MM.1S (cell line): ENCODE results near the gene ZFP91.
A peak's percentile ranks its signal among the peaks of the same experiment; 100 is the strongest.
"Not testable (repeated sequence)": the region's sequence is repeated elsewhere in the genome, so short reads cannot be mapped to it uniquely, and the experiment has no call there.

Experiments
- DNase-seq: peaks from one replicate; pipeline ENCODE4 v3.0.0-alpha.2; 2015
- H2AFZ ChIP-seq: fragments of 300-600 bp; sonication (generic); 2 replicates; pipeline ENCODE4 v1.6.0; 2016; ENCODE audit warnings: antibody characterized with exemption, low read length
- H3F3A ChIP-seq: fragments of 300-600 bp; sonication (generic); 2 replicates; pipeline ENCODE4 v1.6.1; 2016; ENCODE audit warnings: mild to moderate bottlenecking, antibody characterized with exemption, low read length, moderate library complexity, mixed read lengths; ENCODE audit not compliant: insufficient read depth
- H3K27ac ChIP-seq: fragments of 300-600 bp; sonication (generic); 2 replicates; pipeline ENCODE4 v1.5.1; 2016; ENCODE audit warnings: mild to moderate bottlenecking, low read length
- H3K27me3 ChIP-seq: fragments of 300-600 bp; sonication (generic); replicated peaks from 2 replicates; pipeline ENCODE4 v1.6.0; 2016; ENCODE audit warnings: low read length; ENCODE audit not compliant: insufficient read depth
- H3K36me3 ChIP-seq: fragments of 300-600 bp; sonication (generic); replicated peaks from 2 replicates; pipeline ENCODE4 v1.6.1; 2016; ENCODE audit warnings: mild to moderate bottlenecking, low read length, mixed read lengths; ENCODE audit not compliant: insufficient read depth
- H3K4me1 ChIP-seq: fragments of 300-600 bp; sonication (generic); 2 replicates; pipeline ENCODE4 v1.6.1; 2016; ENCODE audit warnings: low read length, mixed read lengths
- H3K4me2 ChIP-seq: fragments of 300-600 bp; sonication (generic); 2 replicates; pipeline ENCODE4 v1.6.0; 2016; ENCODE audit warnings: low read depth, low read length
- H3K4me3 ChIP-seq: fragments of 300-600 bp; sonication (generic); 2 replicates; pipeline ENCODE4 v1.5.1; 2016; ENCODE audit warnings: low read length, mixed read lengths
- H3K79me2 ChIP-seq: fragments of 300-600 bp; sonication (generic); 2 replicates; pipeline ENCODE4 v1.6.1; 2016; ENCODE audit warnings: mixed run types, low read length, mixed read lengths
- H3K9ac ChIP-seq: fragments of 300-600 bp; sonication (generic); 2 replicates; pipeline ENCODE4 v1.6.1; 2016; ENCODE audit warnings: low read length, mixed read lengths
- H3K9me2 ChIP-seq: fragments of 300-600 bp; sonication (generic); replicated peaks from 2 replicates; pipeline ENCODE4 v1.6.1; 2016; ENCODE audit warnings: mild to moderate bottlenecking, low read length, mixed read lengths; ENCODE audit not compliant: insufficient read depth
- H3K9me3 ChIP-seq: fragments of 300-600 bp; sonication (generic); replicated peaks from 2 replicates; pipeline ENCODE4 v1.6.1; 2016; ENCODE audit warnings: mild to moderate bottlenecking, low read length, mixed read lengths; ENCODE audit not compliant: insufficient read depth
- H4K20me1 ChIP-seq: fragments of 300-600 bp; sonication (generic); 2 replicates; pipeline ENCODE4 v1.6.1; 2016; ENCODE audit warnings: mild to moderate bottlenecking, low read length, moderate library complexity, mixed read lengths; ENCODE audit not compliant: insufficient read depth
- EZH2 ChIP-seq: fragments of 300-600 bp; sonication (generic); optimal IDR thresholded peaks from 2 replicates; pipeline ENCODE3; 2017; ENCODE audit warnings: low read depth, mild to moderate bottlenecking, antibody characterized with exemption, low read length, mixed read lengths
- EZH2phosphoT487 ChIP-seq: fragments of 300-600 bp; sonication (generic); IDR thresholded peaks from 2 replicates; pipeline ENCODE4 v1.6.1; 2018; ENCODE audit warnings: antibody characterized with exemption, low read length
- TF ChIP-seq, protein P1 (sequence below): fragments of 300-600 bp; sonication (generic); IDR thresholded peaks from 2 replicates; pipeline ENCODE4 v1.5.1; 2016; ENCODE audit warnings: antibody characterized with exemption, low read length, mixed read lengths

ZFP91 gene

GRCh38 chr11:58567889-58568512 lies 10.9 kb upstream of the ZFP91 start:
- H3K4me2 ChIP-seq = peak overlapping the region; percentile 27; the same call in 1 of the 2 replicates
- peaks cover 12% of the 10 kb centered on the region; the same call in 1 of the 2 replicates for H3K36me3 ChIP-seq
- no peaks in the 10 kb centered on the region for H3K9me2 ChIP-seq
- no peaks in the 10 kb centered on the region for H3K9me3 ChIP-seq
- peaks cover 49% of the 10 kb centered on the region for H3K4me1 ChIP-seq
- peak; percentile 75 for DNase-seq
- TF ChIP-seq, protein P1, sequence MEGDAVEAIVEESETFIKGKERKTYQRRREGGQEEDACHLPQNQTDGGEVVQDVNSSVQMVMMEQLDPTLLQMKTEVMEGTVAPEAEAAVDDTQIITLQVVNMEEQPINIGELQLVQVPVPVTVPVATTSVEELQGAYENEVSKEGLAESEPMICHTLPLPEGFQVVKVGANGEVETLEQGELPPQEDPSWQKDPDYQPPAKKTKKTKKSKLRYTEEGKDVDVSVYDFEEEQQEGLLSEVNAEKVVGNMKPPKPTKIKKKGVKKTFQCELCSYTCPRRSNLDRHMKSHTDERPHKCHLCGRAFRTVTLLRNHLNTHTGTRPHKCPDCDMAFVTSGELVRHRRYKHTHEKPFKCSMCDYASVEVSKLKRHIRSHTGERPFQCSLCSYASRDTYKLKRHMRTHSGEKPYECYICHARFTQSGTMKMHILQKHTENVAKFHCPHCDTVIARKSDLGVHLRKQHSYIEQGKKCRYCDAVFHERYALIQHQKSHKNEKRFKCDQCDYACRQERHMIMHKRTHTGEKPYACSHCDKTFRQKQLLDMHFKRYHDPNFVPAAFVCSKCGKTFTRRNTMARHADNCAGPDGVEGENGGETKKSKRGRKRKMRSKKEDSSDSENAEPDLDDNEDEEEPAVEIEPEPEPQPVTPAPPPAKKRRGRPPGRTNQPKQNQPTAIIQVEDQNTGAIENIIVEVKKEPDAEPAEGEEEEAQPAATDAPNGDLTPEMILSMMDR = peak; percentile 88
- TF ChIP-seq EZH2 = no peak
- peaks cover 41% of the 10 kb centered on the region for H3F3A ChIP-seq
- no peak overlapping the region for H3K9ac ChIP-seq
- no peaks in the 10 kb centered on the region for H3K27me3 ChIP-seq
- no peak overlapping the region for H3K27ac ChIP-seq
- no peak overlapping the region for H3K4me3 ChIP-seq
- no peak overlapping the region for H2AFZ ChIP-seq
- 0 out of 2 replicates have a peak, but pooled peaks cover 5% of the 10 kb centered on the region for H4K20me1 ChIP-seq
- peaks cover 98% of the 10 kb centered on the region for H3K79me2 ChIP-seq

- Histone ChIP-seq H3K4me2 (peak overlapping the region; percentile 86), H3K4me3 (peak overlapping the region; percentile 91), H3F3A (peaks cover 65% of the 10 kb centered on the region), H3K9ac (peak overlapping the region; percentile 99), H3K79me2 (peaks cover 87% of the 10 kb centered on the region), H3K27ac (peak overlapping the region; percentile 97), H3K4me1 (peaks cover 13% of the 10 kb centered on the region)
- H4K20me1 ChIP-seq, H2AFZ ChIP-seq, H3K9me3 ChIP-seq, H3K27me3 ChIP-seq, H3K9me2 ChIP-seq, DNase-seq, H3K36me3 ChIP-seq: not testable (repeated sequence)
These were observed 6.0 kb upstream of the ZFP91 start for GRCh38 chr11:58572906-58573305.

DNA sequence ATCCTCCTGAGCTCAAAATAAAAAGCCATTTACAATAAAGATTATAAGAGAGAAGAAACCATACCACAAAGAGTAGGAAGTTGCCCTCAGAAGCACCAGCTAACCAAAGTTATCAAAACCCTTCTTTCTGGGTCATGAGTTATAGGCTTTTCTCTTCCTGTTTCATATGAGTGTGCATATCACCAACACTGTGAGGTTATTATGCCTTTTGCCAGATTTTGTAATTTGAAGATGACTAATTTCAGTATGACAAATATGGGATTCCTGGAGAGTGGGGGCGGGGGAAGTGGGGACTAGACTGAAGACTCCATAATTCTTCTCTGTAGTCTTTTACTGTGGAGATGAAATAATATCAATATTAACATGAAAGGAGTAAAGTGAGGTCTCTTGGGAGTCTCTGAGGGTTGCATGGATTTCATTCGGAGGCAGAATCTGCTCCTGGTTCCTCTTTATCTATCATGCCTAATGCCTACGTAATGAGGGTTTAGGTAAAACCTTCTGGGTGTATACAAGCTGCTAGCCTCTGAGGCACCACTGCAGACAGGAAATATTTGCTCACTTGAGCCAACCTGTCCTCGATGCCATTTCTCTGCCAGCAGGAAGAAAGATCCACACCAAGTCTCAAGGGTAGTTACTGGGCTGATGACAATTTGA lies 5.3 kb upstream of the ZFP91 start:
- H3K4me2 ChIP-seq = peak overlapping the region; percentile 86
- DNase-seq = peak; percentile 60
- peaks cover 70% of the 10 kb centered on the region for H3F3A ChIP-seq
- H3K4me3 ChIP-seq = peak overlapping the region; percentile 91
- H3K27me3 ChIP-seq = no peaks in the 10 kb centered on the region
- H3K36me3 ChIP-seq = no peaks in the 10 kb centered on the region
- H3K9ac ChIP-seq = peak overlapping the region; percentile 99
- H3K27ac ChIP-seq = peak overlapping the region; percentile 97
- peaks cover 13% of the 10 kb centered on the region for H3K4me1 ChIP-seq
- TF ChIP-seq, protein P1 = no peak
- TF ChIP-seq EZH2phosphoT487 (no peak), EZH2 (no peak)
- 0 out of 2 replicates have a peak, but pooled peaks cover 2% of the 10 kb centered on the region for H4K20me1 ChIP-seq
- no peaks in the 10 kb centered on the region for H3K9me2 ChIP-seq
- H2AFZ ChIP-seq = no peak overlapping the region
- no peaks in the 10 kb centered on the region for H3K9me3 ChIP-seq
- peaks cover 80% of the 10 kb centered on the region for H3K79me2 ChIP-seq

- H3F3A ChIP-seq = peaks cover 61% of the 10 kb centered on the region
These were observed 4.0 kb upstream of the ZFP91 start for GRCh38 chr11:58574881-58575280.

More at GRCh38 chr11:58574881-58575280, 4.0 kb upstream of the ZFP91 start:
- no peaks in the 10 kb centered on the region for H4K20me1 ChIP-seq
- TF ChIP-seq EZH2phosphoT487 (no peak), EZH2 (no peak)
- TF ChIP-seq, protein P1 = no peak
- no peaks in the 10 kb centered on the region for H3K9me3 ChIP-seq
- no peaks in the 10 kb centered on the region for H3K27me3 ChIP-seq
- peak overlapping the region; percentile 91 for H3K4me3 ChIP-seq
- peaks cover 13% of the 10 kb centered on the region for H3K4me1 ChIP-seq
- no peak for DNase-seq
- peak overlapping the region; percentile 86 for H3K4me2 ChIP-seq
- peak overlapping the region; percentile 99 for H3K9ac ChIP-seq
- H2AFZ ChIP-seq = no peak overlapping the region
- H3K9me2 ChIP-seq = no peaks in the 10 kb centered on the region
- H3K27ac ChIP-seq = peak overlapping the region; percentile 97
- H3K36me3 ChIP-seq = no peaks in the 10 kb centered on the region
- peaks cover 75% of the 10 kb centered on the region for H3K79me2 ChIP-seq
